ENCODE data around the gene GPBP1.
A peak's percentile ranks its signal among the peaks of the same experiment; 100 is the strongest.
"Not testable (repeated sequence)": the region's sequence is repeated elsewhere in the genome, so short reads cannot be mapped to it uniquely, and the experiment has no call there.

GPBP1 gene

GRCh38 chr5:57172466-57173318 is 1.2 kb upstream of the GPBP1 start:
- H3K27ac ChIP-seq, result peak overlapping the region; percentile 99
- no peak for TF ChIP-seq CTCF (conservative IDR thresholded peaks at IDR 0.05)

DNA sequence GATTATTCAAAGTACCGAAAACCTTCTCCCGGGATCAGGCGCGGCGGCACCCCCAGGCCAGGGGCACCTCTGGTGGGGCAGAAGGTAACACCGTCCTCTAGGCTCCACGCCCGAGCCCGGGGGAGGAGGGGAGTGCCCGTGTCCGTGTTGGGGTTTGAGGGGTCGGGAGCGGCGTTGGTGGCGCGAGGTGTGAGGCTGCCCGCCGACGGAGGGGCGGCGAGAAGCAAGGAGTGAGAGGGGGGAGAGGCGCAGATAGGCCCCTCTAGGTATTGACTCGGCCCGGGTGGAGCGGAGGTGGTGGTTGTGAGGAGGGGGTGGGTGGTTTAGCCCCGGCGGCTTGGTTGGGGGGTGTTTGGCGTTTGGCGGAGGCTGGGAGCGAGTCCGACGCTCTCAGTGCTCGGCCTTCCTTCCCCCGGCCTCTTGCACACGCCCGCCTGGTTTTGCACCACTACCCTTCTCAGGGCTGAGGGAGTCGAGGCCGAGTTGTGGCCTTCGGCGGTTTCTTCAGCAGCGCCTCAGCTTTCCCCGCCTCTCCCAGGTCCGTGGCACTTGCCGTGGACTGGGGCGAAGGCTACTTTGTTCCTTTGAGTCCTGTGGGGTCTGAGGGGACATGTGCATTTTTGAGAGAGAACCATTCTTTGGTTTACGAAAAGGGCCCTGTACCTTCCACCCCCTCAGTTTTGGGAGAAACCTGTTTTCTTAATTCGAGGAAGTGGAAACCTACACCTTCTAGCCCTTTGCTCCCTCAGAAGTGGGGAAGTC is 450 bp downstream of the GPBP1 start:
- H3K27ac ChIP-seq, result peak overlapping the region; percentile 99
- no peak for TF ChIP-seq CTCF (conservative IDR thresholded peaks at IDR 0.05)

- no peak for TF ChIP-seq CTCF (conservative IDR thresholded peaks at IDR 0.05)
- peak overlapping the region; percentile 99 for H3K27ac ChIP-seq
These were observed 1.1 kb downstream of the GPBP1 start for GRCh38 chr5:57174890-57175510.

GRCh38 chr5:57175551-57176309 is 1.9 kb downstream of the GPBP1 start:
- TF ChIP-seq CTCF (conservative IDR thresholded peaks at IDR 0.05), result no peak
- H3K27ac ChIP-seq, result peak overlapping the region; percentile 99

- H3K27ac ChIP-seq, result peak overlapping the region; percentile 99
- TF ChIP-seq CTCF (conservative IDR thresholded peaks at IDR 0.05), result no peak
These were observed 2.5 kb downstream of the GPBP1 start for GRCh38 chr5:57176350-57176857.

DNA sequence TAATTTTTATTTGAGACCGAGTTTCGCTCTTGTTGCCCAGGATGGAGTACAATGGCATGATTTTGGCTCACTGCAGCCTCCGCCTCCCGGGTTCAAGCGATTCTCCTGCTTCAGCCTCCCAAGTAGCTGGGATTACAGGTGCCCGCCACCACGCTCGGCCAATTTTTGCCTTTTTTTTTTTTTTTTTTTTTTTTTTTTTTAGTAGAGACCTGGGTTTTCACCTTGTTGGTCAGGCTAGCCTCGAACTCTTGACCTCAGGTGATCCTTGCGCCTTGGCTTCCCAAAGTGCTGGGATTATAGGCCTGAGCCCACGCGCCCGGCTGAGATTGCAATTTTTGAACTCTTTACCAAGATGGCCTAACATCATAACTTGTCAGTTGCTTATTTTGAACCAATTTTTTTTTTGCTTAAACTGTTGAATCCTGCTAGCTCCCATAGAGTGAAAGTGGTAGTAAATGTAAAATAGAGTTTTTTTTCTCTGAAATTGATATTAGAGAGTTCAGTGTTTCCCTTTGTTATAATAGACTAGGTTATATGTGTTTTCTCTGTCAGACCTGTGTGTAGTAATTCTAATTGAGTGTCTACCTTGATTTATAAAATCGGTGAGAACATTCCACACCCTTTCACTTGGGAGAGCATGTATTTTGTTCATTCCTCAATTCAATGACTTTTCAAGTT is 3.8 kb downstream of the GPBP1 start:
- no peak for TF ChIP-seq CTCF (conservative IDR thresholded peaks at IDR 0.05)
- peak overlapping the region; percentile 99; the same call in 1 of the 2 replicates for H3K27ac ChIP-seq

DNA sequence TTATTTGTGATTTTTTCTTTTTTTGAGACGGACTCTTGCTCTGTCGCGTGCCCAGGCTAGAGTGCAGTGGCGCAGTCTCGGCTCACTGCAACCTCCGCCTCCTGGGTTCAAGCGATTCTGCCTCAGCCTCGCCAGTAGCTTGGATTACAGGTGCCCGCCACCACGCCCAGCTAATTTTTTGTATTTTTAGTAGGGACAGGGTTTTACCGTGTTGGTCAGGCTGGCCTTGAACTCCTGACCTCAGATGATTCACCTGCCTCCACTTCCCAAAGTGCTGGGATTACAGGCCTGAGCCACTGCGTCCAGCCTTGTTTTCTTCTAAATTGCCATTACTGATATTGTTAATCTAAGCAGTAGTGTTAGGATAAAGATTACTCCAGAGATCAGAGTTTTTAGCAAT is 4.4 kb downstream of the GPBP1 start:
- not testable (repeated sequence) for H3K27ac ChIP-seq
